Neural cell (in vitro differentiated cells): ENCODE measurements around the gene ZNF678. TPM values are rescaled to one million over a fixed set of nuclear protein-coding genes. Genes with fewer than 3 reads are reported as not detected.
"Not testable (repeated sequence)": the region's sequence is repeated elsewhere in the genome, so short reads cannot be mapped to it uniquely, and the experiment has no call there.

ENCODE experiments used
- H2AFZ ChIP-seq: fragments of 200-600, 300-800 bp; sonication (generic), shearing (Covaris generic); 2 replicates; pipeline ENCODE4 v1.6.0; 2014; ENCODE audit warnings: low read depth, mild to moderate bottlenecking, antibody characterized with exemption, low read length, moderate library complexity
- H3F3A ChIP-seq: fragments of 200-600 bp; shearing (Covaris generic); 2 replicates; pipeline ENCODE4 v1.6.1; 2016; ENCODE audit warnings: mild to moderate bottlenecking, moderate library complexity, mixed read lengths, antibody characterized with exemption, low read length; ENCODE audit not compliant: insufficient read depth, poor library complexity, severe bottlenecking
- H3K27ac ChIP-seq: fragments of 200-600, 300-800 bp; sonication (generic), shearing (Covaris generic); 2 replicates; pipeline ENCODE4 v1.5.1; 2014; ENCODE audit warnings: mild to moderate bottlenecking, low read length, moderate library complexity
- H3K27me3 ChIP-seq: fragments of 300-800, 200-600 bp; sonication (generic), shearing (Covaris generic); 2 replicates; pipeline ENCODE4 v1.6.0; 2014; ENCODE audit warnings: mild to moderate bottlenecking, low read depth, low read length, moderate library complexity; ENCODE audit not compliant: insufficient read depth
- H3K36me3 ChIP-seq: fragments of 300-800, 200-600 bp; sonication (generic), shearing (Covaris generic); 2 replicates; pipeline ENCODE4 v1.5.1; 2014; ENCODE audit warnings: mild to moderate bottlenecking, antibody characterized with exemption, low read length, moderate library complexity; ENCODE audit not compliant: insufficient read depth
- H3K4me2 ChIP-seq: fragments of 300-800, 200-600 bp; sonication (generic), shearing (Covaris generic); 2 replicates; pipeline ENCODE4 v1.6.0; 2014; ENCODE audit warnings: mild to moderate bottlenecking, low read length
- H3K4me3 ChIP-seq: fragments of 300-800, 200-600 bp; sonication (generic), shearing (Covaris generic); 2 replicates; pipeline ENCODE4 v1.5.1; 2014; ENCODE audit warnings: mild to moderate bottlenecking, low read length, moderate library complexity
- H3K79me2 ChIP-seq: fragments of 200-600 bp; shearing (Covaris generic); replicated peaks from 2 replicates; pipeline ENCODE4 v1.6.0; 2014; ENCODE audit warnings: mild to moderate bottlenecking, low read length, moderate library complexity; ENCODE audit not compliant: insufficient read depth
- H3K9ac ChIP-seq: fragments of 300-800, 200-600 bp; sonication (generic), shearing (Covaris generic); 2 replicates; pipeline ENCODE4 v1.6.1; 2016; ENCODE audit warnings: mild to moderate bottlenecking, low read length, mixed read lengths
- H3K9me2 ChIP-seq: fragments of 200-600 bp; shearing (Covaris generic); 2 replicates; pipeline ENCODE4 v1.6.1; 2016; ENCODE audit warnings: mild to moderate bottlenecking, low read length, mixed read lengths; ENCODE audit not compliant: insufficient read depth
- H3K9me3 ChIP-seq: fragments of 200-600, 300-800 bp; sonication (generic), shearing (Covaris generic); 2 replicates; pipeline ENCODE4 v1.6.1; 2016; ENCODE audit warnings: mild to moderate bottlenecking, mixed run types, low read length, moderate library complexity, mixed read lengths
- H4K20me1 ChIP-seq: fragments of 200-600 bp; shearing (Covaris generic); 2 replicates; pipeline ENCODE4 v1.6.1; 2016; ENCODE audit warnings: mild to moderate bottlenecking, mixed run types; ENCODE audit not compliant: insufficient read depth
- CTCF ChIP-seq: fragments of 450-650 bp; IDR thresholded peaks from 2 replicates; pipeline ENCODE4 v1.5.1; 2014; ENCODE audit warnings: antibody characterized with exemption, mild to moderate bottlenecking, moderate library complexity; ENCODE audit not compliant: poor library complexity, severe bottlenecking
- EP300 ChIP-seq: fragments of 450-650 bp; conservative IDR thresholded peaks from 2 replicates; pipeline ENCODE4 v1.6.1; 2014; ENCODE audit warnings: antibody characterized with exemption, mild to moderate bottlenecking, moderate library complexity; ENCODE audit not compliant: poor library complexity, severe bottlenecking
- EZH2 ChIP-seq: fragments of 200-600, 300-800 bp; shearing (Covaris generic), sonication (generic); IDR thresholded peaks from 2 replicates; pipeline ENCODE4 v1.6.1; 2014; ENCODE audit warnings: antibody characterized with exemption, low read length, borderline replicate concordance, mild to moderate bottlenecking; ENCODE audit not compliant: insufficient read depth, poor library complexity, severe bottlenecking
- MXI1 ChIP-seq: fragments of 450-650 bp; conservative IDR thresholded peaks from 2 replicates; pipeline ENCODE4 v1.6.1; 2014; ENCODE audit warnings: antibody characterized with exemption, mild to moderate bottlenecking; ENCODE audit not compliant: poor library complexity, severe bottlenecking
- POLR2AphosphoS5 ChIP-seq: IDR thresholded peaks from 2 replicates; pipeline ENCODE4 v1.6.1; 2012
- RAD21 ChIP-seq: fragments of 450-650 bp; conservative IDR thresholded peaks from 2 replicates; pipeline ENCODE4 v1.6.1; 2014; ENCODE audit warnings: antibody characterized with exemption, mild to moderate bottlenecking, moderate library complexity
- REST ChIP-seq: IDR thresholded peaks from 2 replicates; pipeline ENCODE4 v1.6.1; 2012; ENCODE audit warnings: borderline replicate concordance
- SMC3 ChIP-seq: fragments of 450-650 bp; conservative IDR thresholded peaks from 2 replicates; pipeline ENCODE4 v1.6.1; 2014; ENCODE audit warnings: antibody characterized with exemption, mild to moderate bottlenecking, moderate library complexity; ENCODE audit not compliant: poor library complexity
- TAF1 ChIP-seq: IDR thresholded peaks from 2 replicates; pipeline ENCODE4 v1.6.1; 2012; ENCODE audit warnings: low read depth
- polyA plus RNA-seq: library from polyadenylated mRNA; depleted of rRNA; stranded (reverse); fragments of >200 nt; gene quantifications from 2 replicates; pipeline ENCODE4 v1.2.3, GENCODE V29; 2014

ZNF678 gene
- polyA plus RNA-seq, 1 donor from 2014 or later = 25.9 TPM

- H2AFZ ChIP-seq = no peak overlapping the region
- H3K4me3 ChIP-seq = no peak overlapping the region
- H3K27me3 ChIP-seq = no peaks in the 10 kb centered on the region
- no peak overlapping the region for H3K4me2 ChIP-seq
- no peaks in the 10 kb centered on the region for H3F3A ChIP-seq
- TF ChIP-seq SMC3 (no peak), POLR2AphosphoS5 (no peak), REST (no peak), CTCF (no peak), EZH2 (no peak), TAF1 (no peak), RAD21 (no peak), MXI1 (no peak), EP300 (no peak)
- H3K9me3 ChIP-seq = peaks cover 12% of the 10 kb centered on the region
- H3K79me2 ChIP-seq = no peaks in the 10 kb centered on the region
- no peak overlapping the region for H3K27ac ChIP-seq
- no peaks in the 10 kb centered on the region for H3K36me3 ChIP-seq
- H3K9me2 ChIP-seq = no peaks in the 10 kb centered on the region
- H3K9ac ChIP-seq = no peak overlapping the region
- no peaks in the 10 kb centered on the region for H4K20me1 ChIP-seq
Measured at GRCh38 chr1:227697321-227697864, 134.0 kb downstream of the ZNF678 start.

DNA sequence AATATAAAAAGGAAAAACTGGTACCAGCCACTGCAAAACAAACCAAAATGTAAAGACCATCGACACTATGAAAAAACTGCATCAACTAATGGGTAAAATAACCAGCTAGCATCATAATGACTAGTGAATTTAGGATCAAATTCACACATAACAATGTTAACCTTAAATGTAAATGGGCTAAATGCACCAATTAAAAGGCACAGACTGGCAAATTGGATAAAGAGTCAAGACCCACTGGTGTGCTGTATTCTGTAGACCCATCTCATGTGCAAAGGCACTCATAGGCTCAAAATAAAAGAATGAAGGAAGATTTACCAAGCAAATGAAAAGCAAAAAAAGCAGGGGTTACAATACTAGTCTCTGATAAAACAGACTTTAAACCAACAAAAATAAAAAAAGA is 138.3 kb downstream of the ZNF678 start:
- H3K9ac ChIP-seq, H3K36me3 ChIP-seq, H3K79me2 ChIP-seq, H3K27me3 ChIP-seq, H2AFZ ChIP-seq, H4K20me1 ChIP-seq, H3K4me2 ChIP-seq, H3K4me3 ChIP-seq, H3K27ac ChIP-seq, H3F3A ChIP-seq, H3K9me2 ChIP-seq: not testable (repeated sequence)
- H3K9me3 ChIP-seq = peaks cover 12% of the 10 kb centered on the region

GRCh38 chr1:227707846-227708245 is 144.5 kb downstream of the ZNF678 start:
- Histone ChIP-seq H3K36me3 (no peaks in the 10 kb centered on the region), H2AFZ (no peak overlapping the region), H3K9me2 (no peaks in the 10 kb centered on the region), H3F3A (no peaks in the 10 kb centered on the region), H3K4me2 (no peak overlapping the region), H3K79me2 (no peaks in the 10 kb centered on the region), H4K20me1 (no peaks in the 10 kb centered on the region), H3K9ac (no peak overlapping the region), H3K27me3 (no peaks in the 10 kb centered on the region), H3K27ac (no peak overlapping the region), H3K4me3 (no peak overlapping the region), H3K9me3 (peaks cover 3% of the 10 kb centered on the region)
- no peak for TF ChIP-seq POLR2AphosphoS5
